Mesenchymal stem cell (in vitro differentiated cells and primary cell): ENCODE results near the gene PLCL1.

Experiments
- DNase-seq: peaks from one replicate; pipeline ENCODE4 v3.0.0-alpha.2; 2013
- H2AFZ ChIP-seq: one replicate; pipeline ENCODE4 v1.6.1; 2013; ENCODE audit warnings: low read depth, mild to moderate bottlenecking, control low read depth, inconsistent platforms, low read length, moderate library complexity
- H2AK5ac ChIP-seq: 2 replicates; pipeline ENCODE4 v1.6.1; 2013; ENCODE audit warnings: low read length, moderate library complexity, mild to moderate bottlenecking, inconsistent platforms; ENCODE audit not compliant: severe bottlenecking
- H2BK120ac ChIP-seq: one replicate; pipeline ENCODE4 v1.6.1; 2013; ENCODE audit warnings: low read depth, mild to moderate bottlenecking, inconsistent platforms, low read length, moderate library complexity
- H2BK12ac ChIP-seq, 2 experiments: one replicate each; pipeline ENCODE4 v1.6.1; 2013; ENCODE audit warnings: inconsistent platforms in 2 of 2, low read length in 2 of 2, mild to moderate bottlenecking in 2 of 2, moderate library complexity in 2 of 2, control low read depth in 1 of 2
- H2BK15ac ChIP-seq: one replicate; pipeline ENCODE4 v1.6.1; 2013; ENCODE audit warnings: mild to moderate bottlenecking, low read depth, inconsistent platforms; ENCODE audit not compliant: poor library complexity, severe bottlenecking
- H2BK5ac ChIP-seq: 2 replicates; pipeline ENCODE4 v1.6.1; 2013; ENCODE audit warnings: low read depth, mild to moderate bottlenecking, low read length, control low read depth, inconsistent platforms; ENCODE audit not compliant: poor library complexity, severe bottlenecking
- H3K14ac ChIP-seq, 2 experiments: one replicate each; pipeline ENCODE4 v1.6.1; 2013; ENCODE audit warnings: inconsistent platforms in 2 of 2, low read length in 2 of 2, control low read depth in 1 of 2, mild to moderate bottlenecking in 1 of 2, moderate library complexity in 1 of 2
- H3K18ac ChIP-seq, 2 experiments: one replicate each; pipeline ENCODE4 v1.6.1; 2013; ENCODE audit warnings: inconsistent platforms in 2 of 2, low read length in 2 of 2, control low read depth in 1 of 2, low read depth in 1 of 2, mild to moderate bottlenecking in 1 of 2
- H3K23ac ChIP-seq, 2 experiments: one replicate each; pipeline ENCODE4 v1.6.1; 2013; ENCODE audit warnings: inconsistent platforms in 2 of 2, low read length in 2 of 2, mild to moderate bottlenecking in 2 of 2, moderate library complexity in 2 of 2, control low read depth in 1 of 2
- H3K27ac ChIP-seq: 2 replicates; pipeline ENCODE4 v1.5.1; 2013; ENCODE audit warnings: mild to moderate bottlenecking, moderate library complexity, low read length, control low read depth, inconsistent platforms; ENCODE audit not compliant: poor library complexity, severe bottlenecking
- H3K27me3 ChIP-seq, 2 experiments: 2 replicates each; pipeline versions ENCODE4 v1.6.1 to v1.7.0; 2013; ENCODE audit warnings: low read length in 2 of 2, mild to moderate bottlenecking in 2 of 2, moderate library complexity in 2 of 2, control low read depth in 1 of 2, inconsistent platforms in 1 of 2; ENCODE audit not compliant: control insufficient read depth in 1 of 2, insufficient read depth in 1 of 2
- H3K36me3 ChIP-seq, 2 experiments: 2 replicates each; pipeline versions ENCODE4 v1.6.1 to v1.7.0; 2013; ENCODE audit warnings: low read length in 2 of 2, control low read depth in 1 of 2, inconsistent platforms in 1 of 2, low read depth in 1 of 2, mild to moderate bottlenecking in 1 of 2; ENCODE audit not compliant: insufficient read depth in 2 of 2, control insufficient read depth in 1 of 2
- H3K4ac ChIP-seq, 2 experiments: one replicate each; pipeline ENCODE4 v1.6.1; 2013; ENCODE audit warnings: inconsistent platforms in 2 of 2, low read length in 2 of 2, mild to moderate bottlenecking in 2 of 2, moderate library complexity in 2 of 2, control low read depth in 1 of 2, low read depth in 1 of 2
- H3K4me1 ChIP-seq: 2 replicates; pipeline ENCODE4 v1.6.1; 2013; ENCODE audit warnings: low read depth, low read length, control low read depth; ENCODE audit not compliant: control insufficient read depth, insufficient read depth
- H3K4me2 ChIP-seq: 2 replicates; pipeline ENCODE4 v1.6.1; 2013; ENCODE audit warnings: low read length, mild to moderate bottlenecking, inconsistent platforms; ENCODE audit not compliant: poor library complexity, severe bottlenecking
- H3K4me3 ChIP-seq, 2 experiments: 2 replicates each; pipeline versions ENCODE4 v1.5.1 to v1.7.0; 2013; ENCODE audit warnings: low read length in 2 of 2, mild to moderate bottlenecking in 2 of 2, control low read depth in 1 of 2, low read depth in 1 of 2; ENCODE audit not compliant: insufficient read depth in 1 of 2
- H3K79me1 ChIP-seq: replicated peaks from 2 replicates; pipeline ENCODE4 v1.6.1; 2013; ENCODE audit warnings: mild to moderate bottlenecking, control low read depth, low read length, inconsistent platforms; ENCODE audit not compliant: poor library complexity, severe bottlenecking
- H3K9ac ChIP-seq: 2 replicates; pipeline ENCODE4 v1.7.0; 2013; ENCODE audit warnings: mild to moderate bottlenecking, low read length, moderate library complexity
- H3K9me3 ChIP-seq: 2 replicates; pipeline ENCODE4 v1.7.0; 2013; ENCODE audit warnings: mild to moderate bottlenecking, low read length; ENCODE audit not compliant: control insufficient read depth
- H4K8ac ChIP-seq: one replicate; pipeline ENCODE4 v1.6.1; 2013; ENCODE audit warnings: inconsistent platforms, mild to moderate bottlenecking, low read length, moderate library complexity
- H4K91ac ChIP-seq: one replicate; pipeline ENCODE4 v1.6.1; 2013; ENCODE audit warnings: mild to moderate bottlenecking, low read length, inconsistent platforms
- WGBS: methylation state at CpG from one replicate; pipeline ENCODE4 v1.1.7; 2013; ENCODE audit warnings: mixed read lengths; 5-methylcytosine and 5-hydroxymethylcytosine counted together

PLCL1 gene

GRCh38 chr2:198127627-198128026, 323.2 kb downstream of the PLCL1 start:
- Histone ChIP-seq H3K4me1 (no peaks in the 10 kb centered on the region), H3K9ac (no peak overlapping the region), H3K36me3 (no peaks in the 10 kb centered on the region), H2BK12ac (no peak overlapping the region), H2AFZ (no peak overlapping the region), H3K4me3 (no peak overlapping the region), H4K91ac (no peak overlapping the region), H3K9me3 (no peaks in the 10 kb centered on the region), H3K14ac (no peak overlapping the region), H2AK5ac (no peak overlapping the region), H2BK15ac (no peak overlapping the region), H2BK120ac (no peak overlapping the region), H3K27ac (no peak overlapping the region), H3K18ac (no peak overlapping the region), H3K4ac (no peak overlapping the region), H2BK5ac (no peak overlapping the region), H3K79me1 (no peaks in the 10 kb centered on the region), H3K27me3 (peaks cover 0 to 6% of the 10 kb centered on the region in 2 experiments), H4K8ac (no peak overlapping the region), H3K4me2 (no peak overlapping the region), H3K23ac (no peak overlapping the region)
- no CpG with 5 or more reads among the region's 1 CpG for WGBS
- DNase-seq, result peak; percentile 58

- Histone ChIP-seq H3K27me3 (peaks cover 0 to 6% of the 10 kb centered on the region in 2 experiments), H2AFZ (no peak overlapping the region), H3K9ac (no peak overlapping the region), H3K4me1 (no peaks in the 10 kb centered on the region), H3K27ac (no peak overlapping the region), H3K14ac (no peak overlapping the region), H3K4me3 (no peak overlapping the region), H3K79me1 (no peaks in the 10 kb centered on the region), H2BK12ac (no peak overlapping the region), H3K36me3 (no peaks in the 10 kb centered on the region), H4K91ac (no peak overlapping the region), H3K9me3 (no peaks in the 10 kb centered on the region), H3K18ac (no peak overlapping the region), H2BK15ac (no peak overlapping the region), H4K8ac (no peak overlapping the region), H2AK5ac (no peak overlapping the region), H3K4me2 (no peak overlapping the region), H3K23ac (no peak overlapping the region), H2BK5ac (no peak overlapping the region), H2BK120ac (no peak overlapping the region), H3K4ac (no peak overlapping the region)
- WGBS, result 70% methylated on average over 5 of the region's 5 CpGs
- DNase-seq, result no peak
These were observed 325.2 kb downstream of the PLCL1 start for GRCh38 chr2:198129609-198130008.

- H3K4ac ChIP-seq, result no peak overlapping the region
- H3K4me3 ChIP-seq, result peak overlapping the region in 1 of 2 experiments; percentile 2
- no peak overlapping the region for H4K8ac ChIP-seq
- no peak overlapping the region for H3K14ac ChIP-seq
- no peak for DNase-seq
- no peaks in the 10 kb centered on the region for H3K4me1 ChIP-seq
- H3K18ac ChIP-seq, result no peak overlapping the region
- H3K36me3 ChIP-seq, result no peaks in the 10 kb centered on the region
- H3K27ac ChIP-seq, result no peak overlapping the region
- no peak overlapping the region for H3K9ac ChIP-seq
- H2BK12ac ChIP-seq, result no peak overlapping the region
- H2BK5ac ChIP-seq, result no peak overlapping the region
- H3K79me1 ChIP-seq, result no peaks in the 10 kb centered on the region
- H2AFZ ChIP-seq, result no peak overlapping the region
- no peak overlapping the region for H3K4me2 ChIP-seq
- WGBS, result 86% methylated on average over 3 of the region's 6 CpGs
- H4K91ac ChIP-seq, result no peak overlapping the region
- H3K9me3 ChIP-seq, result no peaks in the 10 kb centered on the region
- peaks cover 0 to 6% of the 10 kb centered on the region in 2 experiments for H3K27me3 ChIP-seq
- H2AK5ac ChIP-seq, result no peak overlapping the region
- H2BK15ac ChIP-seq, result no peak overlapping the region
- H3K23ac ChIP-seq, result no peak overlapping the region
- H2BK120ac ChIP-seq, result no peak overlapping the region
These were observed 330.0 kb downstream of the PLCL1 start for GRCh38 chr2:198134293-198134955.

- Histone ChIP-seq H3K36me3 (no peaks in the 10 kb centered on the region), H3K18ac (no peak overlapping the region), H2BK15ac (no peak overlapping the region), H3K27me3 (no peaks in the 10 kb centered on the region), H3K79me1 (no peaks in the 10 kb centered on the region), H3K9me3 (no peaks in the 10 kb centered on the region), H2BK12ac (no peak overlapping the region), H2BK120ac (no peak overlapping the region), H3K23ac (no peak overlapping the region), H3K9ac (peak overlapping the region; percentile 10), H2BK5ac (no peak overlapping the region), H3K4me2 (no peak overlapping the region), H3K27ac (no peak overlapping the region), H3K4ac (no peak overlapping the region), H2AFZ (no peak overlapping the region), H4K8ac (no peak overlapping the region), H3K4me1 (no peaks in the 10 kb centered on the region), H3K14ac (no peak overlapping the region), H2AK5ac (no peak overlapping the region), H4K91ac (no peak overlapping the region), H3K4me3 (no peak overlapping the region)
- 80% methylated on average over 1 of the region's 2 CpGs for WGBS
- DNase-seq, result no peak
These were observed 331.1 kb downstream of the PLCL1 start for GRCh38 chr2:198135481-198135934.
